Stimulated activated CD4-positive, alpha-beta T cell treated with anti-CD3 and anti-CD28 coated beads, Interleukin-12 subunit alpha, Interleukin-12 subunit beta, amount 100 ng/mL, for 24 hours (primary cell): ENCODE results near the gene NOS1AP.
"Not testable (repeated sequence)": the region's sequence is repeated elsewhere in the genome, so short reads cannot be mapped to it uniquely, and the experiment has no call there.

Experiments used
- DNase-seq, 2 experiments: peaks; one replicate each; pipeline ENCODE4 v3.0.0-alpha.2; 2020; ENCODE audit warnings: low read depth in 2 of 2

NOS1AP gene

GRCh38 chr1:162056579-162056978, 12.9 kb upstream of the NOS1AP start:
- no peak for DNase-seq

- no peak for DNase-seq
Measured at GRCh38 chr1:162059721-162060120, 9.8 kb upstream of the NOS1AP start.

- no peak for DNase-seq
Measured at GRCh38 chr1:162060314-162060713, 9.2 kb upstream of the NOS1AP start.

GRCh38 chr1:162062542-162063015, 6.9 kb upstream of the NOS1AP start:
- DNase-seq: no peak

- DNase-seq: no peak
Measured at GRCh38 chr1:162065016-162065415, 4.5 kb upstream of the NOS1AP start.

GRCh38 chr1:162066836-162067235, 2.7 kb upstream of the NOS1AP start:
- not testable (repeated sequence) for DNase-seq

- no peak for DNase-seq
Measured at GRCh38 chr1:162067466-162067865, 2.0 kb upstream of the NOS1AP start.

GRCh38 chr1:162068301-162068700, 1.2 kb upstream of the NOS1AP start:
- DNase-seq: no peak

- no peak for DNase-seq
Measured at GRCh38 chr1:162070094-162070748, 730 bp downstream of the NOS1AP start.

GRCh38 chr1:162070825-162071224, 1.3 kb downstream of the NOS1AP start:
- no peak for DNase-seq

GRCh38 chr1:162072740-162073139, 3.2 kb downstream of the NOS1AP start:
- no peak for DNase-seq

GRCh38 chr1:162074276-162075005, 5.0 kb downstream of the NOS1AP start:
- no peak for DNase-seq

- no peak for DNase-seq
Measured at GRCh38 chr1:162075862-162076261, 6.4 kb downstream of the NOS1AP start.

- no peak for DNase-seq
Measured at GRCh38 chr1:162077648-162078299, 8.3 kb downstream of the NOS1AP start.

- DNase-seq: no peak
Measured at GRCh38 chr1:162079030-162079429, 9.5 kb downstream of the NOS1AP start.

- no peak for DNase-seq
Measured at GRCh38 chr1:162080472-162081015, 11.1 kb downstream of the NOS1AP start.

GRCh38 chr1:162081316-162081715, 11.8 kb downstream of the NOS1AP start:
- DNase-seq: no peak

- not testable (repeated sequence) for DNase-seq
Measured at GRCh38 chr1:162082080-162082479, 12.6 kb downstream of the NOS1AP start.

GRCh38 chr1:162083273-162083672, 13.8 kb downstream of the NOS1AP start:
- DNase-seq: no peak

- DNase-seq: no peak
Measured at GRCh38 chr1:162085991-162086390, 16.5 kb downstream of the NOS1AP start.

GRCh38 chr1:162087111-162087510, 17.6 kb downstream of the NOS1AP start:
- no peak for DNase-seq

- no peak for DNase-seq
Measured at GRCh38 chr1:162087574-162087973, 18.1 kb downstream of the NOS1AP start.
